Tibial nerve (tissue), 3 donors: ENCODE results near the gene SEM1.

ENCODE experiments used
- CTCF ChIP-seq, 5 experiments: fragments of 200-600 bp in 3 of 5; fragments of 450-650 bp in 2 of 5; sonication (generic) in 3 of 5; IDR thresholded peaks; one replicate each; pipeline ENCODE4 v1.5.1; 2016 to 2019; ENCODE audit warnings: antibody characterized with exemption in 5 of 5, mild to moderate bottlenecking in 3 of 5, moderate library complexity in 2 of 5
- POLR2A ChIP-seq, 2 donors: fragments of 450-650 bp; IDR thresholded peaks; one replicate each; pipeline ENCODE4 v1.6.1; 2017; ENCODE audit warnings: antibody characterized with exemption in 2 of 2, mild to moderate bottlenecking in 2 of 2, moderate library complexity in 2 of 2

- TF ChIP-seq POLR2A (IDR thresholded peaks at IDR 0.05) (no peak), CTCF (IDR thresholded peaks at IDR 0.05) (no peak)
Observed at GRCh38 chr7:96675548-96675947, 34.1 kb downstream of the SEM1 start.
